Lower leg skin (tissue), 3 donors: Measurements from ENCODE around the gene RGS8.

Source experiments
- CTCF ChIP-seq, 3 donors: fragments of 450-650 bp; IDR thresholded peaks; one replicate each; pipeline ENCODE4 v1.5.1; 2016; ENCODE audit warnings: antibody characterized with exemption in 3 of 3, mild to moderate bottlenecking in 3 of 3, moderate library complexity in 2 of 3
- POLR2A ChIP-seq, 2 donors: fragments of 450-650 bp; IDR thresholded peaks; one replicate each; pipeline ENCODE4 v1.6.1; 2016 to 2017; ENCODE audit warnings: antibody characterized with exemption in 2 of 2, mild to moderate bottlenecking in 1 of 2, moderate library complexity in 1 of 2

GRCh38 chr1:182664296-182664695 is 20.1 kb downstream of the RGS8 start:
- TF ChIP-seq CTCF (IDR thresholded peaks at IDR 0.05) = no peak
- TF ChIP-seq POLR2A (IDR thresholded peaks at IDR 0.05) = no peak
